H1 (cell line): ENCODE data around the gene TNFRSF11A. TPM values are rescaled to one million over a fixed set of nuclear protein-coding genes. Genes with fewer than 3 reads are reported as not detected.

Experiments
- CTCF ChIA-PET: fragments of 300-600 bp; sonication (Branson Sonifier 250); formaldehyde crosslinking; loops from one replicate; lab custom pipeline; 2021; ENCODE audit not compliant: partially characterized antibody; lab: Charles Lee
- POLR2A ChIA-PET: fragments of 300-600 bp; sonication (Branson Sonifier 250); formaldehyde crosslinking; loops from one replicate; lab custom pipeline; 2021; ENCODE audit warnings: inconsistent platforms; ENCODE audit not compliant: partially characterized antibody; lab: Charles Lee
- DNase-seq, 2 experiments: peaks; one replicate each; pipeline versions ENCODE4 v3.0.0 to v3.0.0-alpha.2; 2010 to 2022; ENCODE audit warnings: low spot score in 2 of 2, low read depth in 1 of 2, mixed read lengths in 1 of 2
- FAIRE-seq: peaks from 2 replicates; lab custom pipeline; 2011; peaks lifted over from hg19 to GRCh38; lab: Jason Lieb, UNC
- H2AFZ ChIP-seq: 2 replicates; pipeline ENCODE4 v1.8.1; 2012; ENCODE audit warnings: low read length, inconsistent platforms
- H2AK5ac ChIP-seq: 2 replicates; pipeline ENCODE4 v1.6.1; 2013; ENCODE audit warnings: low read depth, low read length
- H2BK120ac ChIP-seq: replicated peaks from 2 replicates; pipeline ENCODE3; 2013; ENCODE audit warnings: low read depth, low read length, inconsistent platforms
- H2BK12ac ChIP-seq: 2 replicates; pipeline ENCODE4 v1.6.1; 2013; ENCODE audit warnings: low read depth, low read length
- H2BK15ac ChIP-seq: 2 replicates; pipeline ENCODE4 v1.6.1; 2013; ENCODE audit warnings: low read length
- H2BK20ac ChIP-seq: 2 replicates; pipeline ENCODE4 v1.6.1; 2013; ENCODE audit warnings: low read length
- H2BK5ac ChIP-seq: 2 replicates; pipeline ENCODE4 v1.6.1; 2013; ENCODE audit warnings: low read depth, low read length
- H3K14ac ChIP-seq: 2 replicates; pipeline ENCODE4 v1.6.1; 2013; ENCODE audit warnings: inconsistent platforms; ENCODE audit not compliant: insufficient read length
- H3K18ac ChIP-seq: 2 replicates; pipeline ENCODE4 v1.6.1; 2013; ENCODE audit warnings: low read length; ENCODE audit errors: extremely low read depth
- H3K23ac ChIP-seq: 2 replicates; pipeline ENCODE4 v1.6.1; 2013; ENCODE audit warnings: inconsistent platforms; ENCODE audit not compliant: insufficient read length
- H3K23me2 ChIP-seq: 2 replicates; pipeline ENCODE4 v1.6.1; 2013; ENCODE audit warnings: low read depth, low read length
- H3K27ac ChIP-seq: 2 replicates; pipeline ENCODE4 v1.6.1; 2011; ENCODE audit warnings: low read depth, low read length, inconsistent platforms
- H3K27me3 ChIP-seq, 4 experiments: replicated peaks in 1 of 4; 1 replicate in 1 of 4; 2 replicates in 3 of 4; pipeline versions ENCODE4 v1.6.1 to v1.8.1; 2011 to 2013; ENCODE audit warnings: low read length in 3 of 4, mild to moderate bottlenecking in 3 of 4, inconsistent platforms in 2 of 4, mixed read lengths in 2 of 4, moderate library complexity in 1 of 4; ENCODE audit not compliant: control insufficient read depth in 3 of 4, insufficient read depth in 3 of 4; ENCODE audit errors: extremely low read depth in 1 of 4
- H3K36me3 ChIP-seq, 4 experiments: 2 replicates each; pipeline versions ENCODE4 v1.6.1 to v1.8.1; 2011 to 2013; ENCODE audit warnings: mild to moderate bottlenecking in 4 of 4, low read length in 3 of 4, moderate library complexity in 2 of 4, control low read depth in 1 of 4, inconsistent platforms in 1 of 4; ENCODE audit not compliant: insufficient read depth in 4 of 4, control insufficient read depth in 2 of 4
- H3K4ac ChIP-seq: replicated peaks from 2 replicates; pipeline ENCODE3; 2013; ENCODE audit warnings: low read length, low read depth, mixed read lengths, inconsistent platforms; ENCODE audit not compliant: insufficient read length
- H3K4me1 ChIP-seq, 4 experiments: replicated peaks in 1 of 4; 1 replicate in 1 of 4; 2 replicates in 3 of 4; pipeline versions ENCODE4 v1.6.1 to v1.8.1; 2011 to 2013; ENCODE audit warnings: low read length in 3 of 4, inconsistent platforms in 2 of 4, mixed read lengths in 1 of 4; ENCODE audit not compliant: insufficient read depth in 4 of 4, control insufficient read depth in 3 of 4
- H3K4me2 ChIP-seq, 2 experiments: 2 replicates each; pipeline versions ENCODE4 v1.6.1 to v1.8.1; 2011 to 2013; ENCODE audit warnings: low read depth in 2 of 2, low read length in 2 of 2, control low read depth in 1 of 2, inconsistent platforms in 1 of 2, mild to moderate bottlenecking in 1 of 2; ENCODE audit not compliant: insufficient read depth in 1 of 2
- H3K4me3 ChIP-seq, 4 experiments: fragments of 200-600, 300-600 bp in 1 of 4; sonication (generic), shearing (Covaris generic), sonication (Bioruptor Twin) in 1 of 4; 2 replicates each; pipeline versions ENCODE4 v1.5.1 to v1.8.1; 2011 to 2016; ENCODE audit warnings: low read length in 4 of 4, low read depth in 3 of 4, control low read depth in 2 of 4, inconsistent platforms in 2 of 4, mild to moderate bottlenecking in 2 of 4, mixed read lengths in 1 of 4, moderate library complexity in 1 of 4; ENCODE audit not compliant: insufficient read depth in 2 of 4; ENCODE audit errors: extremely low read depth in 1 of 4
- H3K56ac ChIP-seq: replicated peaks from 2 replicates; pipeline ENCODE3; 2013; ENCODE audit warnings: low read depth, mild to moderate bottlenecking, mixed read lengths, low read length, inconsistent platforms; ENCODE audit not compliant: insufficient read length
- H3K79me1 ChIP-seq: 2 replicates; pipeline ENCODE4 v1.6.1; 2013; ENCODE audit warnings: low read depth, low read length, control low read depth
- H3K79me2 ChIP-seq, 2 experiments: 2 replicates each; pipeline versions ENCODE4 v1.6.1 to v1.8.1; 2012 to 2013; ENCODE audit warnings: low read length in 2 of 2, mild to moderate bottlenecking in 2 of 2, inconsistent platforms in 1 of 2; ENCODE audit not compliant: insufficient read depth in 2 of 2, control insufficient read depth in 1 of 2
- H3K9ac ChIP-seq, 4 experiments: replicated peaks in 1 of 4; 1 replicate in 1 of 4; 2 replicates in 3 of 4; pipeline versions ENCODE4 v1.6.1 to v1.8.1; 2011 to 2013; ENCODE audit warnings: low read depth in 3 of 4, low read length in 3 of 4, control low read depth in 2 of 4, mild to moderate bottlenecking in 2 of 4, moderate library complexity in 2 of 4, inconsistent platforms in 1 of 4; ENCODE audit errors: extremely low read depth in 1 of 4
- H3K9me3 ChIP-seq, 2 experiments: 2 replicates each; pipeline versions ENCODE4 v1.6.1 to v1.8.1; 2012 to 2013; ENCODE audit warnings: mild to moderate bottlenecking in 2 of 2, moderate library complexity in 2 of 2, control low read depth in 1 of 2, inconsistent platforms in 1 of 2, low read depth in 1 of 2, low read length in 1 of 2, mixed read lengths in 1 of 2; ENCODE audit not compliant: insufficient read depth in 2 of 2
- H4K20me1 ChIP-seq, 2 experiments: replicated peaks in 1 of 2; 2 replicates each; pipeline versions ENCODE3 to v1.8.1; 2011 to 2013; ENCODE audit warnings: inconsistent platforms in 2 of 2, low read length in 2 of 2, mild to moderate bottlenecking in 1 of 2; ENCODE audit not compliant: insufficient read depth in 2 of 2, control insufficient read depth in 1 of 2
- H4K5ac ChIP-seq: 2 replicates; pipeline ENCODE4 v1.6.1; 2013; ENCODE audit warnings: low read length, low read depth, mixed read lengths, inconsistent platforms; ENCODE audit not compliant: insufficient read length
- H4K8ac ChIP-seq: 2 replicates; pipeline ENCODE4 v1.8.0; 2013; ENCODE audit warnings: mild to moderate bottlenecking, moderate library complexity, low read length, inconsistent platforms; ENCODE audit not compliant: insufficient read depth; ENCODE audit errors: extremely low read depth
- H4K91ac ChIP-seq: replicated peaks from 2 replicates; pipeline ENCODE3; 2013; ENCODE audit warnings: low read length, mixed read lengths, inconsistent platforms; ENCODE audit not compliant: insufficient read length
- WGBS, 2 experiments: shearing (Covaris generic) in 1 of 2; methylation state at CpG; one replicate each; pipeline versions ENCODE4 v1.1.6 to v1.1.7; 2013 to 2015; ENCODE audit warnings: low lambda C conversion rate in 2 of 2, mixed read lengths in 2 of 2, inconsistent platforms in 1 of 2, low coverage in 1 of 2, missing lambda C conversion rate in 1 of 2; ENCODE audit not compliant: insufficient replicate concordance in 2 of 2, insufficient coverage in 1 of 2, insufficient read length in 1 of 2; ENCODE audit errors: extremely low coverage in 1 of 2, missing lambda C conversion rate in 1 of 2; 5-methylcytosine and 5-hydroxymethylcytosine counted together
- polyA plus RNA-seq, 7 experiments: library from polyadenylated mRNA; depleted of rRNA in 3 of 7; stranded (reverse) in 5 of 7; unstranded in 2 of 7; fragments of >200 nt in 5 of 7; fragments of 200-250 nt in 2 of 7; gene quantifications; 1 replicate in 5 of 7; 2 replicates in 1 of 7; 4 replicates in 1 of 7; pipeline versions ENCODE4 v1.2.1 to v1.2.3, GENCODE V29; 2011 to 2013; ENCODE audit warnings: missing spikeins in 2 of 7, mixed read lengths in 2 of 7
- total RNA-seq: library from RNA; stranded (reverse); fragmentation: NEBNext Ultra II Directional; extraction: Animal tissue kit (Norgen Biotek cat#: 25700); gene quantifications from 2 replicates; pipeline ENCODE4 v1.2.1, GENCODE V29; 2021

TNFRSF11A gene
- total and polyA plus RNA-seq, 2 of the 8 experiments (the other 6 are each of a cell fraction or from before 2014, with no cell fraction given), result 8.7 to 10.6 TPM

GRCh38 chr18:62436636-62437234, 111.6 kb downstream of the TNFRSF11A start:
- no peak for FAIRE-seq

More at GRCh38 chr18:62436636-62437234, 111.6 kb downstream of the TNFRSF11A start:
- Histone ChIP-seq H3K18ac (no peak overlapping the region), H2BK5ac (no peak overlapping the region), H2BK120ac (no peak overlapping the region), H3K9me3 (no peaks in the 10 kb centered on the region; a peak in 1 of 4 replicates), H3K27me3 (no peaks in the 10 kb centered on the region), H3K4me3 (no peak overlapping the region), H2BK15ac (no peak overlapping the region), H2BK20ac (no peak overlapping the region), H3K4ac (no peak overlapping the region), H4K8ac (no peak overlapping the region; the same call in 1 of the 2 replicates), H3K23me2 (no peaks in the 10 kb centered on the region), H2AFZ (no peak overlapping the region), H3K9ac (no peak overlapping the region), H4K5ac (no peak overlapping the region), H2BK12ac (no peak overlapping the region), H3K23ac (no peak overlapping the region), H3K14ac (no peak overlapping the region), H3K56ac (no peak overlapping the region), H4K91ac (no peak overlapping the region), H3K79me1 (no peaks in the 10 kb centered on the region), H3K79me2 (no peaks in the 10 kb centered on the region), H3K27ac (no peak overlapping the region), H3K4me1 (peaks cover 0 to 4% (median 0%) of the 10 kb centered on the region in 4 experiments; a peak in 1 of 7 replicates), H3K4me2 (no peak overlapping the region), H3K36me3 (no peaks in the 10 kb centered on the region), H2AK5ac (no peak overlapping the region), H4K20me1 (no peaks in the 10 kb centered on the region)
- CTCF ChIA-PET, result interaction anchor here (1.2 to 2.2 kb wide), 3 partner anchors 13 to 147 kb away, joined by 4 to 5 read pairs (median 4); no protein-coding TSS in a partner anchor
- POLR2A ChIA-PET, result interaction anchor here (0.9 to 2.2 kb wide), 3 partner anchors 11 to 86 kb away, joined by 3 to 5 read pairs (median 4); partner anchors contain the start of gene ZCCHC2
- DNase-seq, result no peak
- 88% methylated on average over 7 of the region's 7 CpGs; no CpG with 5 or more reads in 1 of the 2 experiments for WGBS, 2 experiments
